K562 (cell line): Measurements from ENCODE around the gene ASF1B. TPM values are rescaled to one million over a fixed set of nuclear protein-coding genes. Genes with fewer than 3 reads are reported as not detected.

Source experiments
- ARHGAP35 ChIP-seq: fragments of 450-650 bp; IDR thresholded peaks from 2 replicates; pipeline ENCODE4 v1.6.1; 2018; ENCODE audit not compliant: partially characterized antibody
- CBX3 ChIP-seq, 2 experiments: IDR thresholded peaks; 1 replicate in 1 of 2; 2 replicates in 1 of 2; pipeline ENCODE4 v1.6.1; 2012; ENCODE audit warnings: inconsistent platforms in 2 of 2, low read length in 2 of 2, borderline replicate concordance in 1 of 2, control low read depth in 1 of 2
- CREB1 ChIP-seq, 2 experiments: sonication (generic) in 1 of 2; formaldehyde crosslinking in 1 of 2; IDR thresholded peaks; 2 replicates each; pipeline versions ENCODE4 v1.6.1 to v1.8.0; 2012 to 2022; ENCODE audit warnings: inconsistent platforms in 1 of 2, mild to moderate bottlenecking in 1 of 2, missing genetic modification reagents in 1 of 2, moderate library complexity in 1 of 2
- HDAC1 ChIP-seq, 2 experiments: fragments of 450-650 bp; IDR thresholded peaks; 2 replicates each; pipeline ENCODE4 v1.6.1; 2016 to 2017; ENCODE audit warnings: inconsistent platforms in 1 of 2, mild to moderate bottlenecking in 1 of 2, moderate library complexity in 1 of 2
- NFE2L1 ChIP-seq: fragments of 450-650 bp; IDR thresholded peaks from 2 replicates; pipeline ENCODE4 v1.6.1; 2016; ENCODE audit warnings: missing genetic modification characterization, low read depth, mild to moderate bottlenecking, missing compliant biosample characterization, moderate library complexity, borderline replicate concordance
- NONO ChIP-seq, 2 experiments: fragments of 200-400 bp in 1 of 2; fragments of 450-650 bp in 1 of 2; formaldehyde crosslinking in 1 of 2; IDR thresholded peaks; 2 replicates each; pipeline ENCODE4 v1.6.1; 2017; ENCODE audit warnings: low read depth in 2 of 2, mild to moderate bottlenecking in 2 of 2, moderate library complexity in 2 of 2, low read length in 1 of 2
- POLR2B ChIP-seq: fragments of 450-650 bp; IDR thresholded peaks from 2 replicates; pipeline ENCODE4 v1.6.1; 2018; ENCODE audit warnings: low read depth; ENCODE audit not compliant: partially characterized antibody
- STAT5B ChIP-seq: fragments of 250-450 bp; sonication (Bioruptor Pico); IDR thresholded peaks from 2 replicates; pipeline ENCODE4 v1.8.0; 2021; ENCODE audit warnings: mild to moderate bottlenecking, inconsistent platforms
- ZNF197 ChIP-seq: fragments of 200-800 bp; sonication (Bioruptor generic); IDR thresholded peaks from 2 replicates; pipeline ENCODE4 v1.6.1; 2016; ENCODE audit warnings: low read depth, missing genetic modification characterization, missing compliant biosample characterization
- polyA plus RNA-seq, 8 experiments: library from polyadenylated mRNA; depleted of rRNA in 4 of 8; stranded (reverse) in 5 of 8; unstranded in 3 of 8; fragments of >200 nt; fragmentation: Nextera tagmentation in 2 of 8; fragmentation: Illumina TruSeq in 1 of 8; extraction: Ambion mirVana in 2 of 8; extraction: Trizol in 1 of 8; gene quantifications; 2 replicates each; pipeline versions ENCODE4 v1.2.1 to v1.2.3, GENCODE V29; 2011 to 2014; ENCODE audit warnings: inconsistent platforms in 1 of 8, missing spikeins in 1 of 8
- total RNA-seq, 7 experiments: library from RNA; depleted of rRNA in 6 of 7; stranded (reverse); fragments of >200 nt in 6 of 7; fragmentation: Illumina TruSeq in 2 of 7; extraction: Trizol in 2 of 7; gene quantifications; 2 replicates each; pipeline versions ENCODE4 v1.2.1 to v1.2.3, GENCODE V29; 2011 to 2021; ENCODE audit warnings: low replicate concordance in 1 of 7
- TF ChIP-seq, protein P1 (sequence below): fragments of 200-400 bp; formaldehyde crosslinking; IDR thresholded peaks from 2 replicates; pipeline ENCODE4 v1.6.1; 2017; ENCODE audit warnings: mild to moderate bottlenecking, low read depth, low read length, moderate library complexity
- TF ChIP-seq, protein P2 (sequence below): fragments of 450-650 bp; IDR thresholded peaks from 2 replicates; pipeline ENCODE4 v1.6.1; 2016; ENCODE audit warnings: low read depth, mild to moderate bottlenecking, moderate library complexity
- TF ChIP-seq, protein P3 (sequence below): fragments of 450-650 bp; IDR thresholded peaks from 2 replicates; pipeline ENCODE4 v1.6.1; 2016; ENCODE audit warnings: low read depth
- TF ChIP-seq, protein P4 (sequence below): fragments of 450-650 bp; IDR thresholded peaks from 2 replicates; pipeline ENCODE4 v1.7.0; 2016; ENCODE audit warnings: borderline replicate concordance

The ASF1B gene
- total and polyA plus RNA-seq, 9 of the 15 experiments (the other 6 are each of a cell fraction or from before 2014, with no cell fraction given) = 6.0 to 69.4 (median 53.3) TPM

DNA sequence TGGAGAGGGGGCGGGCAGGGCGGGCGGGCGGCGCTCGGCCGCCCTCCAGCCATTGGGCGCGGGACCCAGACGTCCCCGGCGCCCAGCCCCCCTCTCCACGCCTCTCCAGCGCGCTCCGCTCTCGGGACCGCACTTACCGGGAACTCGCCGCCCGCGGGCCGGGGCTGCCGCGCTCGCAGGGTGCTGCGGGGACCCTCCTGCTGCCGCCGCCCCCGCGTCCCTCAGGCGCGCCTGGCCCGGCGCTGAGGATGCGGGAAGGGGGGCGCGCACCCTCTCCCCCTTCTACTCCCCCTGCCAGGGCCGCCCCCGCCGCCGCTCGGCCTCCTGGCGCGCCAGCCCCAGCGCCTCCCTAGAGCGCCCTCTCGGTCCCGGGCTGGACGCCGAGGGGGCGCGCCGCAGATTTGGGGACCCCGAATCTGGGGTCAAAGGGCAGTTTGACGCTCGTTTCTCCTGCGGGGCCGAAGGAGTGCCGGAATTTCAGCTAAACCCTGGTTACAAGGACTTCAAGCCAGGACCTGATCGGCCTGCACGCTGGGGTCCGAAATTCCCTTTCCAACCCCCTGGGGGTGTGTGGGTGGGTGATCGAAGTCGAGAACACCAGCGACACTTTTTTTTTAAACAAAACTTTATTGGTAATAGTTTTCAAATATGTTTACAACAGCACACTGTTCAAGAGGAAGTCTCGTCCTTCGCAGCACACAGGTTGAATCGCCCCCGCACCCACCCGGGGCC, 45.1 kb downstream of the ASF1B start (continued):
- TF ChIP-seq, protein P1, sequence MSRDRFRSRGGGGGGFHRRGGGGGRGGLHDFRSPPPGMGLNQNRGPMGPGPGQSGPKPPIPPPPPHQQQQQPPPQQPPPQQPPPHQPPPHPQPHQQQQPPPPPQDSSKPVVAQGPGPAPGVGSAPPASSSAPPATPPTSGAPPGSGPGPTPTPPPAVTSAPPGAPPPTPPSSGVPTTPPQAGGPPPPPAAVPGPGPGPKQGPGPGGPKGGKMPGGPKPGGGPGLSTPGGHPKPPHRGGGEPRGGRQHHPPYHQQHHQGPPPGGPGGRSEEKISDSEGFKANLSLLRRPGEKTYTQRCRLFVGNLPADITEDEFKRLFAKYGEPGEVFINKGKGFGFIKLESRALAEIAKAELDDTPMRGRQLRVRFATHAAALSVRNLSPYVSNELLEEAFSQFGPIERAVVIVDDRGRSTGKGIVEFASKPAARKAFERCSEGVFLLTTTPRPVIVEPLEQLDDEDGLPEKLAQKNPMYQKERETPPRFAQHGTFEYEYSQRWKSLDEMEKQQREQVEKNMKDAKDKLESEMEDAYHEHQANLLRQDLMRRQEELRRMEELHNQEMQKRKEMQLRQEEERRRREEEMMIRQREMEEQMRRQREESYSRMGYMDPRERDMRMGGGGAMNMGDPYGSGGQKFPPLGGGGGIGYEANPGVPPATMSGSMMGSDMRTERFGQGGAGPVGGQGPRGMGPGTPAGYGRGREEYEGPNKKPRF = no peak
- TF ChIP-seq NFE2L1 (no peak), CREB1 (IDR thresholded peaks at IDR 0.05) (peak; percentile 27; the same call in 1 of the 2 replicates), CREB1 (CRISPR knock-in tag; IDR thresholded peaks at IDR 0.05) (0 out of 2 replicates have a peak, but pooled peaks have one; percentile 15), ARHGAP35 (no peak), POLR2B (peak; percentile 32), HDAC1 (IDR thresholded peaks at IDR 0.05) (peak in 1 of 2 experiments; percentile 74; a peak in 2 of 4 replicates), STAT5B (CRISPR knock-in tag) (no peak), CBX3 (IDR thresholded peaks at IDR 0.05; ENCODE audit: borderline replicate concordance in 1 of 2, low read length in 2 of 2) (peak in 1 of 2 experiments; percentile 78; a peak in 1 of 3 replicates), NONO (IDR thresholded peaks at IDR 0.05; ENCODE audit: low read depth in 2 of 2, low read length in 1 of 2) (peak; percentile 63 to 86; a peak in 3 of 4 replicates), ZNF197 (CRISPR knock-in tag) (no peak)
- TF ChIP-seq, protein P2, sequence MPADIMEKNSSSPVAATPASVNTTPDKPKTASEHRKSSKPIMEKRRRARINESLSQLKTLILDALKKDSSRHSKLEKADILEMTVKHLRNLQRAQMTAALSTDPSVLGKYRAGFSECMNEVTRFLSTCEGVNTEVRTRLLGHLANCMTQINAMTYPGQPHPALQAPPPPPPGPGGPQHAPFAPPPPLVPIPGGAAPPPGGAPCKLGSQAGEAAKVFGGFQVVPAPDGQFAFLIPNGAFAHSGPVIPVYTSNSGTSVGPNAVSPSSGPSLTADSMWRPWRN = no peak
- TF ChIP-seq, protein P3, sequence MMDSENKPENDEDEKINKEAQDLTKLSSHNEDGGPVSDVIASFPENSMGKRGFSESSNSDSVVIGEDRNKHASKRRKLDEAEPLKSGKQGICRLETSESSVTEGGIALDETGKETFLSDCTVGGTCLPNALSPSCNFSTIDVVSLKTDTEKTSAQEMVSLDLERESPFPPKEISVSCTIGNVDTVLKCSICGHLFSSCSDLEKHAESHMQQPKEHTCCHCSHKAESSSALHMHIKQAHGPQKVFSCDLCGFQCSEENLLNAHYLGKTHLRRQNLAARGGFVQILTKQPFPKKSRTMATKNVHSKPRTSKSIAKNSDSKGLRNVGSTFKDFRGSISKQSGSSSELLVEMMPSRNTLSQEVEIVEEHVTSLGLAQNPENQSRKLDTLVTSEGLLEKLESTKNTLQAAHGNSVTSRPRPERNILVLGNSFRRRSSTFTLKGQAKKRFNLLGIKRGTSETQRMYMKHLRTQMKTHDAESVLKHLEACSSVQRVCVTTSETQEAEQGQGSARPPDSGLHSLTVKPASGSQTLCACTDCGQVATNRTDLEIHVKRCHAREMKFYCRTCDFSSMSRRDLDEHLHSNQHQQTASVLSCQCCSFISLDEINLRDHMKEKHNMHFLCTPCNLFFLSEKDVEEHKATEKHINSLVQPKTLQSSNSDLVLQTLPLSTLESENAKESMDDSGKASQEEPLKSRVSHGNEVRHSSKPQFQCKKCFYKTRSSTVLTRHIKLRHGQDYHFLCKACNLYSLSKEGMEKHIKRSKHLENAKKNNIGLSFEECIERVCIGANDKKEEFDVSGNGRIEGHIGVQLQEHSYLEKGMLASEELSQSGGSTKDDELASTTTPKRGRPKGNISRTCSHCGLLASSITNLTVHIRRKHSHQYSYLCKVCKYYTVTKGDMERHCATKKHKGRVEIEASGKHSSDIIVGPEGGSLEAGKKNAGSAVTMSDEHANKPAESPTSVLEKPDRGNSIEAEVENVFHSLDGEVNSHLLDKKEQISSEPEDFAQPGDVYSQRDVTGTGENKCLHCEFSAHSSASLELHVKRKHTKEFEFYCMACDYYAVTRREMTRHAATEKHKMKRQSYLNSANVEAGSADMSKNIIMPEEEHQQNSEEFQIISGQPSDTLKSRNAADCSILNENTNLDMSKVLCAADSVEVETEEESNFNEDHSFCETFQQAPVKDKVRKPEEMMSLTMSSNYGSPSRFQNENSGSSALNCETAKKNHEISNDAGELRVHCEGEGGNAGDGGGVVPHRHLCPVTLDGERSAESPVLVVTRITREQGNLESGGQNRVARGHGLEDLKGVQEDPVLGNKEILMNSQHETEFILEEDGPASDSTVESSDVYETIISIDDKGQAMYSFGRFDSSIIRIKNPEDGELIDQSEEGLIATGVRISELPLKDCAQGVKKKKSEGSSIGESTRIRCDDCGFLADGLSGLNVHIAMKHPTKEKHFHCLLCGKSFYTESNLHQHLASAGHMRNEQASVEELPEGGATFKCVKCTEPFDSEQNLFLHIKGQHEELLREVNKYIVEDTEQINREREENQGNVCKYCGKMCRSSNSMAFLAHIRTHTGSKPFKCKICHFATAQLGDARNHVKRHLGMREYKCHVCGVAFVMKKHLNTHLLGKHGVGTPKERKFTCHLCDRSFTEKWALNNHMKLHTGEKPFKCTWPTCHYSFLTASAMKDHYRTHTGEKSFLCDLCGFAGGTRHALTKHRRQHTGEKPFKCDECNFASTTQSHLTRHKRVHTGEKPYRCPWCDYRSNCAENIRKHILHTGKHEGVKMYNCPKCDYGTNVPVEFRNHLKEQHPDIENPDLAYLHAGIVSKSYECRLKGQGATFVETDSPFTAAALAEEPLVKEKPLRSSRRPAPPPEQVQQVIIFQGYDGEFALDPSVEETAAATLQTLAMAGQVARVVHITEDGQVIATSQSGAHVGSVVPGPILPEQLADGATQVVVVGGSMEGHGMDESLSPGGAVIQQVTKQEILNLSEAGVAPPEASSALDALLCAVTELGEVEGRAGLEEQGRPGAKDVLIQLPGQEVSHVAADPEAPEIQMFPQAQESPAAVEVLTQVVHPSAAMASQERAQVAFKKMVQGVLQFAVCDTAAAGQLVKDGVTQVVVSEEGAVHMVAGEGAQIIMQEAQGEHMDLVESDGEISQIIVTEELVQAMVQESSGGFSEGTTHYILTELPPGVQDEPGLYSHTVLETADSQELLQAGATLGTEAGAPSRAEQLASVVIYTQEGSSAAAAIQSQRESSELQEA = no peak
- TF ChIP-seq, protein P4, sequence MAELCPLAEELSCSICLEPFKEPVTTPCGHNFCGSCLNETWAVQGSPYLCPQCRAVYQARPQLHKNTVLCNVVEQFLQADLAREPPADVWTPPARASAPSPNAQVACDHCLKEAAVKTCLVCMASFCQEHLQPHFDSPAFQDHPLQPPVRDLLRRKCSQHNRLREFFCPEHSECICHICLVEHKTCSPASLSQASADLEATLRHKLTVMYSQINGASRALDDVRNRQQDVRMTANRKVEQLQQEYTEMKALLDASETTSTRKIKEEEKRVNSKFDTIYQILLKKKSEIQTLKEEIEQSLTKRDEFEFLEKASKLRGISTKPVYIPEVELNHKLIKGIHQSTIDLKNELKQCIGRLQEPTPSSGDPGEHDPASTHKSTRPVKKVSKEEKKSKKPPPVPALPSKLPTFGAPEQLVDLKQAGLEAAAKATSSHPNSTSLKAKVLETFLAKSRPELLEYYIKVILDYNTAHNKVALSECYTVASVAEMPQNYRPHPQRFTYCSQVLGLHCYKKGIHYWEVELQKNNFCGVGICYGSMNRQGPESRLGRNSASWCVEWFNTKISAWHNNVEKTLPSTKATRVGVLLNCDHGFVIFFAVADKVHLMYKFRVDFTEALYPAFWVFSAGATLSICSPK = no peak
